PC-3 (cell line): ENCODE data around the gene AMN. TPM values are rescaled to one million over a fixed set of nuclear protein-coding genes. Genes with fewer than 3 reads are reported as not detected.

ENCODE experiments used
- ATAC-seq: fragments of 200-7000 bp; cut with Tn5 transposase; 2 replicates; pipeline ENCODE4 v1.9.1; 2020; ENCODE audit warnings: mild to moderate bottlenecking, moderate library complexity
- BruUV-seq: library from RNA; stranded (reverse); fragments of 400-500 nt; replicated peaks from 2 replicates; lab custom pipeline; 2021; lab: Mats Ljungman, UMichigan
- CTCF ChIA-PET: fragments of 300-600 bp; sonication (Branson Sonifier 250); formaldehyde crosslinking; loops from one replicate; lab custom pipeline; 2022; ENCODE audit warnings: antibody characterized with exemption; lab: Charles Lee
- POLR2A ChIA-PET: fragments of 300-600 bp; sonication (Branson Sonifier 250); formaldehyde crosslinking; loops from one replicate; lab custom pipeline; 2022; ENCODE audit warnings: antibody characterized with exemption; ENCODE audit not compliant: unreplicated experiment; lab: Charles Lee
- DNase-seq: peaks from one replicate; pipeline ENCODE4 v3.0.0-alpha.2; 2015
- H2AFZ ChIP-seq: fragments of 300-600 bp; sonication (generic); 2 replicates; pipeline ENCODE4 v1.6.0; 2016; ENCODE audit warnings: antibody characterized with exemption, low read length
- H3F3A ChIP-seq: fragments of 300-600 bp; sonication (generic); one replicate; pipeline ENCODE4 v1.6.0; 2017; ENCODE audit warnings: antibody characterized with exemption, low read length, control low read depth, mild to moderate bottlenecking; ENCODE audit not compliant: unreplicated experiment
- H3K27ac ChIP-seq: fragments of 300-600 bp; sonication (generic); 2 replicates; pipeline ENCODE4 v1.5.1; 2016; ENCODE audit warnings: mild to moderate bottlenecking, low read length
- H3K27me3 ChIP-seq: fragments of 300-600 bp; sonication (generic); 2 replicates; pipeline ENCODE4 v1.6.1; 2016; ENCODE audit warnings: low read length, mixed read lengths
- H3K36me3 ChIP-seq: fragments of 300-600 bp; sonication (generic); 2 replicates; pipeline ENCODE4 v1.6.1; 2016; ENCODE audit warnings: low read depth, mixed run types, low read length, mixed read lengths
- H3K4me1 ChIP-seq: fragments of 300-600 bp; sonication (generic); 2 replicates; pipeline ENCODE4 v1.5.1; 2016; ENCODE audit warnings: low read length; ENCODE audit not compliant: insufficient read depth
- H3K4me2 ChIP-seq: fragments of 300-600 bp; sonication (generic); 2 replicates; pipeline ENCODE4 v1.6.0; 2016; ENCODE audit warnings: low read length
- H3K4me3 ChIP-seq: fragments of 300-600 bp; sonication (generic); 2 replicates; pipeline ENCODE4 v1.5.1; 2016; ENCODE audit warnings: mild to moderate bottlenecking, low read length, mixed read lengths
- H3K79me2 ChIP-seq: fragments of 300-600 bp; sonication (generic); 2 replicates; pipeline ENCODE4 v1.6.1; 2017; ENCODE audit warnings: low read length, mixed read lengths
- H3K9ac ChIP-seq: fragments of 300-600 bp; sonication (generic); 2 replicates; pipeline ENCODE4 v1.6.0; 2016; ENCODE audit warnings: mild to moderate bottlenecking, low read length
- H3K9me2 ChIP-seq: fragments of 300-600 bp; sonication (generic); replicated peaks from 2 replicates; pipeline ENCODE4 v1.6.1; 2016; ENCODE audit warnings: mixed run types, low read length, mixed read lengths
- H3K9me3 ChIP-seq: fragments of 300-600 bp; sonication (generic); 2 replicates; pipeline ENCODE4 v1.6.1; 2016; ENCODE audit warnings: low read length, mixed read lengths
- H4K20me1 ChIP-seq: fragments of 300-600 bp; sonication (generic); 2 replicates; pipeline ENCODE4 v1.6.1; 2016; ENCODE audit warnings: low read length, mixed read lengths
- CTCF ChIP-seq: fragments of 300-600 bp; sonication (generic); conservative IDR thresholded peaks from 2 replicates; pipeline ENCODE4 v1.5.1; 2017; ENCODE audit warnings: antibody characterized with exemption, low read depth, mild to moderate bottlenecking, low read length
- EZH2 ChIP-seq: fragments of 300-600 bp; sonication (generic); IDR thresholded peaks from one replicate; pipeline ENCODE4 v1.6.1; 2017; ENCODE audit warnings: antibody characterized with exemption, mild to moderate bottlenecking, low read length; ENCODE audit not compliant: unreplicated experiment
- EZH2phosphoT487 ChIP-seq: fragments of 300-600 bp; sonication (generic); IDR thresholded peaks from 2 replicates; pipeline ENCODE4 v1.6.1; 2018; ENCODE audit warnings: mild to moderate bottlenecking, antibody characterized with exemption, low read length, borderline replicate concordance
- intact Hi-C: fragments of 100-400 bp; cut with micrococcal nuclease; formaldehyde crosslinking; loops from 2 replicates; pipeline ENCODE4 v1.9.0; 2023
- total RNA-seq: library from RNA; depleted of rRNA; stranded (reverse); fragments of >200 nt; gene quantifications from 2 replicates; pipeline ENCODE4 v1.2.3, GENCODE V29; 2014

The AMN gene
- total RNA-seq, 1 experiment from 2014 or later = not detected

GRCh38 chr14:102949801-102950451 is 27.5 kb downstream of the AMN start:
- Histone ChIP-seq H3K4me1 (peaks cover 10% of the 10 kb centered on the region), H3F3A (no peaks in the 10 kb centered on the region), H3K9ac (no peak overlapping the region), H3K27ac (no peak overlapping the region), H3K4me2 (no peak overlapping the region), H3K4me3 (no peak overlapping the region), H3K36me3 (peaks cover 47% of the 10 kb centered on the region), H2AFZ (no peak overlapping the region), H4K20me1 (no peaks in the 10 kb centered on the region), H3K27me3 (no peaks in the 10 kb centered on the region), H3K9me2 (no peaks in the 10 kb centered on the region), H3K79me2 (no peaks in the 10 kb centered on the region), H3K9me3 (no peaks in the 10 kb centered on the region)
- CTCF ChIA-PET = interaction anchor here (0.5 to 0.6 kb wide), 2 partner anchors 104 to 253 kb away, joined by 5 to 9 read pairs; no protein-coding TSS in a partner anchor
- ATAC-seq (peak; percentile 79), DNase-seq (peak; percentile 21)
- TF ChIP-seq EZH2phosphoT487 (no peak), CTCF (no peak), EZH2 (no peak)
- POLR2A ChIA-PET = no interaction called here
- intact Hi-C loops = no loop called here
- no TSS peak for BruUV-seq

- H3K36me3 ChIP-seq = peaks cover 48% of the 10 kb centered on the region
- ATAC-seq (no peak), DNase-seq (no peak)
- no peaks in the 10 kb centered on the region for H3K9me2 ChIP-seq
- H3K27ac ChIP-seq = no peak overlapping the region
- no peaks in the 10 kb centered on the region for H3K27me3 ChIP-seq
- H3K4me2 ChIP-seq = no peak overlapping the region
- no peaks in the 10 kb centered on the region for H3K79me2 ChIP-seq
- no peak overlapping the region for H2AFZ ChIP-seq
- H3K9ac ChIP-seq = no peak overlapping the region
- no peaks in the 10 kb centered on the region for H3K9me3 ChIP-seq
- H3F3A ChIP-seq = no peaks in the 10 kb centered on the region
- no peak overlapping the region for H3K4me3 ChIP-seq
- intact Hi-C loops = no loop called here
- CTCF ChIA-PET = no interaction called here
- TF ChIP-seq EZH2 (no peak), EZH2phosphoT487 (no peak), CTCF (no peak)
- POLR2A ChIA-PET = interaction anchor here (0.6 kb wide), 1 partner anchor 49 kb away, joined by 3 read pairs; no protein-coding TSS in a partner anchor
- BruUV-seq = no TSS peak
- H4K20me1 ChIP-seq = no peaks in the 10 kb centered on the region
- peaks cover 10% of the 10 kb centered on the region for H3K4me1 ChIP-seq
Observed at GRCh38 chr14:102951034-102951433, 28.6 kb downstream of the AMN start.

DNA sequence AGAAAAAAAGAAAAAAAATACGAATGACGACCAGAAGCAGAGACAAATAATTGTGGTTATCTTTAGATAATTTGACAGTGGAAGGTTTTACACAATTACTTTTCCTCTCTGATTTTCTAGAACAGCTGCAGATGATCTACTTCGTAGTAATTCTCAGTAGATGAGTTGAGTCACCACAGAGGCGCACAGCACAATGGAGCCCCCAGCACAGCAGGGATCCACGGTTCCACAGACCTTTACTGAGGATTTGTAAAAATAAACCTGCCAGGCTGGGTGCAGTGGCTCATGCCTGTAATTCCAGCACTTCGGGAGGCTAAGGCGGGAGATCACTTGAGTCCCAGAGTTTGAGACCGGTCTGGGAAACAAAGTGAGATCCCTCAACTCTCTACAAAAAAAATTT is 29.3 kb downstream of the AMN start:
- no peak overlapping the region for H3K9ac ChIP-seq
- no peaks in the 10 kb centered on the region for H3K9me3 ChIP-seq
- peaks cover 43% of the 10 kb centered on the region for H3K36me3 ChIP-seq
- H3K4me3 ChIP-seq = no peak overlapping the region
- ATAC-seq (no peak), DNase-seq (no peak)
- H3K4me1 ChIP-seq = peaks cover 10% of the 10 kb centered on the region
- no peak overlapping the region for H2AFZ ChIP-seq
- H3F3A ChIP-seq = no peaks in the 10 kb centered on the region
- no TSS peak for BruUV-seq
- no peaks in the 10 kb centered on the region for H3K9me2 ChIP-seq
- no peaks in the 10 kb centered on the region for H3K27me3 ChIP-seq
- TF ChIP-seq EZH2 (no peak), EZH2phosphoT487 (no peak), CTCF (no peak)
- ChIA-PET POLR2A (no interaction called here), CTCF (no interaction called here)
- H3K27ac ChIP-seq = no peak overlapping the region
- H4K20me1 ChIP-seq = no peaks in the 10 kb centered on the region
- intact Hi-C loops = no loop called here
- no peaks in the 10 kb centered on the region for H3K79me2 ChIP-seq
- H3K4me2 ChIP-seq = no peak overlapping the region
